Measurements from ENCODE around the gene PAX7. TPM values are rescaled to one million over a fixed set of nuclear protein-coding genes. Genes with fewer than 3 reads are reported as not detected.

The PAX7 gene
- polyA plus RNA-seq, 1 donor from 2014 or later, result not detected

- Histone ChIP-seq H3K36me3 (ENCODE audit: insufficient read depth, low read length) (no peaks in the 10 kb centered on the region), H3K4me2 (ENCODE audit: low read length) (no peak overlapping the region), H3K9ac (ENCODE audit: low read length) (no peak overlapping the region), H3K79me2 (replicated peaks; ENCODE audit: insufficient read depth, low read length) (no peaks in the 10 kb centered on the region), H3K4me3 (ENCODE audit: low read length) (no peak overlapping the region), H2AFZ (ENCODE audit: low read depth, low read length) (no peak overlapping the region), H3K27ac (ENCODE audit: low read length) (no peak overlapping the region), H3K9me3 (ENCODE audit: low read length) (no peaks in the 10 kb centered on the region), H3K27me3 (ENCODE audit: insufficient read depth, low read depth, low read length) (no peaks in the 10 kb centered on the region), H3F3A (ENCODE audit: insufficient read depth, low read length, poor library complexity, severe bottlenecking) (no peaks in the 10 kb centered on the region), H4K20me1 (ENCODE audit: insufficient read depth) (no peaks in the 10 kb centered on the region), H3K9me2 (ENCODE audit: insufficient read depth, low read length) (no peaks in the 10 kb centered on the region)
- TF ChIP-seq SMC3 (conservative IDR thresholded peaks at IDR 0.05; ENCODE audit: poor library complexity) (no peak), TAF1 (IDR thresholded peaks at IDR 0.05; ENCODE audit: low read depth) (no peak), MXI1 (conservative IDR thresholded peaks at IDR 0.05; ENCODE audit: poor library complexity, severe bottlenecking) (no peak), EZH2 (IDR thresholded peaks at IDR 0.05; ENCODE audit: borderline replicate concordance, insufficient read depth, low read length, poor library complexity, severe bottlenecking) (no peak), POLR2AphosphoS5 (IDR thresholded peaks at IDR 0.05) (no peak), EP300 (conservative IDR thresholded peaks at IDR 0.05; ENCODE audit: poor library complexity, severe bottlenecking) (no peak), RAD21 (conservative IDR thresholded peaks at IDR 0.05) (no peak), REST (IDR thresholded peaks at IDR 0.05; ENCODE audit: borderline replicate concordance) (no peak)
- TF ChIP-seq, protein P1, sequence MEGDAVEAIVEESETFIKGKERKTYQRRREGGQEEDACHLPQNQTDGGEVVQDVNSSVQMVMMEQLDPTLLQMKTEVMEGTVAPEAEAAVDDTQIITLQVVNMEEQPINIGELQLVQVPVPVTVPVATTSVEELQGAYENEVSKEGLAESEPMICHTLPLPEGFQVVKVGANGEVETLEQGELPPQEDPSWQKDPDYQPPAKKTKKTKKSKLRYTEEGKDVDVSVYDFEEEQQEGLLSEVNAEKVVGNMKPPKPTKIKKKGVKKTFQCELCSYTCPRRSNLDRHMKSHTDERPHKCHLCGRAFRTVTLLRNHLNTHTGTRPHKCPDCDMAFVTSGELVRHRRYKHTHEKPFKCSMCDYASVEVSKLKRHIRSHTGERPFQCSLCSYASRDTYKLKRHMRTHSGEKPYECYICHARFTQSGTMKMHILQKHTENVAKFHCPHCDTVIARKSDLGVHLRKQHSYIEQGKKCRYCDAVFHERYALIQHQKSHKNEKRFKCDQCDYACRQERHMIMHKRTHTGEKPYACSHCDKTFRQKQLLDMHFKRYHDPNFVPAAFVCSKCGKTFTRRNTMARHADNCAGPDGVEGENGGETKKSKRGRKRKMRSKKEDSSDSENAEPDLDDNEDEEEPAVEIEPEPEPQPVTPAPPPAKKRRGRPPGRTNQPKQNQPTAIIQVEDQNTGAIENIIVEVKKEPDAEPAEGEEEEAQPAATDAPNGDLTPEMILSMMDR (IDR thresholded peaks at IDR 0.05; ENCODE audit: poor library complexity, severe bottlenecking), result no peak
These were observed 106.3 kb downstream of the PAX7 start for GRCh38 chr1:18736958-18737357.

- Histone ChIP-seq H3K4me2 (ENCODE audit: low read length) (no peak overlapping the region), H3K36me3 (ENCODE audit: insufficient read depth, low read length) (no peaks in the 10 kb centered on the region), H3K79me2 (replicated peaks; ENCODE audit: insufficient read depth, low read length) (no peaks in the 10 kb centered on the region), H3K9ac (ENCODE audit: low read length) (no peak overlapping the region), H3K27ac (ENCODE audit: low read length) (no peak overlapping the region), H3K9me3 (ENCODE audit: low read length) (no peaks in the 10 kb centered on the region), H4K20me1 (ENCODE audit: insufficient read depth) (no peaks in the 10 kb centered on the region), H3K9me2 (ENCODE audit: insufficient read depth, low read length) (no peaks in the 10 kb centered on the region), H3K4me3 (ENCODE audit: low read length) (no peak overlapping the region), H3F3A (ENCODE audit: insufficient read depth, low read length, poor library complexity, severe bottlenecking) (no peaks in the 10 kb centered on the region), H2AFZ (ENCODE audit: low read depth, low read length) (no peak overlapping the region), H3K27me3 (ENCODE audit: insufficient read depth, low read depth, low read length) (no peaks in the 10 kb centered on the region)
- TF ChIP-seq TAF1 (IDR thresholded peaks at IDR 0.05; ENCODE audit: low read depth) (no peak), SMC3 (conservative IDR thresholded peaks at IDR 0.05; ENCODE audit: poor library complexity) (no peak), REST (IDR thresholded peaks at IDR 0.05; ENCODE audit: borderline replicate concordance) (no peak), EP300 (conservative IDR thresholded peaks at IDR 0.05; ENCODE audit: poor library complexity, severe bottlenecking) (no peak), EZH2 (IDR thresholded peaks at IDR 0.05; ENCODE audit: borderline replicate concordance, insufficient read depth, low read length, poor library complexity, severe bottlenecking) (no peak), MXI1 (conservative IDR thresholded peaks at IDR 0.05; ENCODE audit: poor library complexity, severe bottlenecking) (no peak), POLR2AphosphoS5 (IDR thresholded peaks at IDR 0.05) (no peak), RAD21 (conservative IDR thresholded peaks at IDR 0.05) (no peak)
- TF ChIP-seq, protein P1 (IDR thresholded peaks at IDR 0.05; ENCODE audit: poor library complexity, severe bottlenecking), result no peak
These were observed 107.5 kb downstream of the PAX7 start for GRCh38 chr1:18738126-18738525.
